Measurements from ENCODE around the gene DTNBP1. TPM values are rescaled to one million over a fixed set of nuclear protein-coding genes. Genes with fewer than 3 reads are reported as not detected.

Gene DTNBP1
- total RNA-seq, 1 experiment from 2014 or later, result 12.8 TPM

- TF ChIP-seq CTCF (IDR thresholded peaks at IDR 0.05; ENCODE audit: unreplicated experiment), result no peak
- no peak for DNase-seq
- Mint-ChIP-seq H3K36me3 (ENCODE audit: insufficient read depth, unreplicated experiment) (no peaks in the 10 kb centered on the region), H3K4me3 (ENCODE audit: low read depth, unreplicated experiment) (no peak overlapping the region), H3K27me3 (ENCODE audit: unreplicated experiment) (no peaks in the 10 kb centered on the region), H3K4me1 (ENCODE audit: low read depth, unreplicated experiment) (no peaks in the 10 kb centered on the region), H3K27ac (ENCODE audit: unreplicated experiment) (no peak overlapping the region), H3K9me3 (ENCODE audit: low read depth, unreplicated experiment) (no peaks in the 10 kb centered on the region)
- intact Hi-C loops (cut with micrococcal nuclease; ENCODE audit: unreplicated experiment), result no loop called here
- CTCF ChIA-PET, result no interaction called here
- no TSS peak for BruUV-seq (replicated peaks)
Measured at GRCh38 chr6:15483060-15483459, 179.8 kb downstream of the DTNBP1 start.

- intact Hi-C loops (cut with micrococcal nuclease; ENCODE audit: unreplicated experiment), result no loop called here
- TF ChIP-seq CTCF (IDR thresholded peaks at IDR 0.05; ENCODE audit: unreplicated experiment), result no peak
- H3K27ac Mint-ChIP-seq (ENCODE audit: unreplicated experiment), result no peak overlapping the region
- no peaks in the 10 kb centered on the region for H3K36me3 Mint-ChIP-seq (ENCODE audit: insufficient read depth, unreplicated experiment)
- DNase-seq, result no peak
- no peaks in the 10 kb centered on the region for H3K4me1 Mint-ChIP-seq (ENCODE audit: low read depth, unreplicated experiment)
- no TSS peak for BruUV-seq (replicated peaks)
- H3K4me3 Mint-ChIP-seq (ENCODE audit: low read depth, unreplicated experiment), result no peak overlapping the region
- no peaks in the 10 kb centered on the region for H3K9me3 Mint-ChIP-seq (ENCODE audit: low read depth, unreplicated experiment)
- no peaks in the 10 kb centered on the region for H3K27me3 Mint-ChIP-seq (ENCODE audit: unreplicated experiment)
- CTCF ChIA-PET, result no interaction called here
Measured at GRCh38 chr6:15481390-15482291, 181.2 kb downstream of the DTNBP1 start.

- no peaks in the 10 kb centered on the region for H3K4me1 Mint-ChIP-seq (ENCODE audit: low read depth, unreplicated experiment)
- no peak overlapping the region for H3K4me3 Mint-ChIP-seq (ENCODE audit: low read depth, unreplicated experiment)
- TF ChIP-seq CTCF (IDR thresholded peaks at IDR 0.05; ENCODE audit: unreplicated experiment), result no peak
- no peaks in the 10 kb centered on the region for H3K36me3 Mint-ChIP-seq (ENCODE audit: insufficient read depth, unreplicated experiment)
- DNase-seq, result no peak
- no peaks in the 10 kb centered on the region for H3K27me3 Mint-ChIP-seq (ENCODE audit: unreplicated experiment)
- intact Hi-C loops (cut with micrococcal nuclease; ENCODE audit: unreplicated experiment), result no loop called here
- H3K9me3 Mint-ChIP-seq (ENCODE audit: low read depth, unreplicated experiment), result no peaks in the 10 kb centered on the region
- no peak overlapping the region for H3K27ac Mint-ChIP-seq (ENCODE audit: unreplicated experiment)
- BruUV-seq (replicated peaks), result no TSS peak
- CTCF ChIA-PET, result no interaction called here
Measured at GRCh38 chr6:15480525-15480924, 182.3 kb downstream of the DTNBP1 start.

GRCh38 chr6:15479761-15480160, 183.1 kb downstream of the DTNBP1 start:
- no TSS peak for BruUV-seq (replicated peaks)
- Mint-ChIP-seq H3K36me3 (ENCODE audit: insufficient read depth, unreplicated experiment) (no peaks in the 10 kb centered on the region), H3K27ac (ENCODE audit: unreplicated experiment) (no peak overlapping the region), H3K4me1 (ENCODE audit: low read depth, unreplicated experiment) (no peaks in the 10 kb centered on the region), H3K27me3 (ENCODE audit: unreplicated experiment) (no peaks in the 10 kb centered on the region), H3K9me3 (ENCODE audit: low read depth, unreplicated experiment) (no peaks in the 10 kb centered on the region), H3K4me3 (ENCODE audit: low read depth, unreplicated experiment) (no peak overlapping the region)
- CTCF ChIA-PET, result no interaction called here
- intact Hi-C loops (cut with micrococcal nuclease; ENCODE audit: unreplicated experiment), result no loop called here
- no peak for DNase-seq
- TF ChIP-seq CTCF (IDR thresholded peaks at IDR 0.05; ENCODE audit: unreplicated experiment), result no peak
